Fibroblast of skin of right biceps (primary cell): ENCODE measurements around the gene TRMT112.
A peak's percentile ranks its signal among the peaks of the same experiment; 100 is the strongest.

Experiments used
- DNase-seq: peaks from one replicate; pipeline ENCODE4 v3.0.0-alpha.2; 2013

The TRMT112 gene

DNA sequence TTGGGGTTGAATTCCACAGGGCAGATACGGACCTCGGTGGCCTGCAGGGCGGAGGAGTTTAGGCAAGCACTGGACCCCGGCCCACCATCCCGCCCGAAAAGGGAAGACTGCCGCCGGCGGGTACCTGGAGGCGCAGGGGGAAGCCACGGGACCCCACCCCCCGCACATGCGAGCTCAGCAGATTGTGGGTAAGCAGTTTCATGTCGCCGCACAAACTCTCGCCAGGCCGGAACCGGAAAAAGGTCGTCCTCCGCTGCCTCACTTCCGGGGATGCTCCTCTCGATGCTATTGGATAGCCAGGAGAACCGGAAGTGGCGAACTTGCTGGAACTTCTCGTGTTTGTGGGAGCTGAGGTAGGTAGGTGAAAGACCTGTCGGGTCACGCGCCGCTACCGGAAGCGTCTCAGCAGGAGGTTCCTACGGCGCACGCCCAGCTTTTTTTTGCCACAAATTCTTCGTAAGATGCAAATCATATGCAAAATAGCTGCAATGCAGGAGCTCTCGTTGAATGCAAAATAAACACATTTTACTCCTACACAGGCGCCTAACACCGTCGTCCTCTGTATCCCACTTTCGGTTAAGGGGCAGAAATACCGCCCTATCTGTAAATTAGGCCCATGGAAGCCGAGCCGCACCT is at the start of gene TRMT112:
Gene TRMT112, minus strand, starts transcription at position 235 of the 636 bp plus-strand sequence. Its CDS starts 33 bp downstream, at position 202.
- peak; percentile 97 for DNase-seq

DNA sequence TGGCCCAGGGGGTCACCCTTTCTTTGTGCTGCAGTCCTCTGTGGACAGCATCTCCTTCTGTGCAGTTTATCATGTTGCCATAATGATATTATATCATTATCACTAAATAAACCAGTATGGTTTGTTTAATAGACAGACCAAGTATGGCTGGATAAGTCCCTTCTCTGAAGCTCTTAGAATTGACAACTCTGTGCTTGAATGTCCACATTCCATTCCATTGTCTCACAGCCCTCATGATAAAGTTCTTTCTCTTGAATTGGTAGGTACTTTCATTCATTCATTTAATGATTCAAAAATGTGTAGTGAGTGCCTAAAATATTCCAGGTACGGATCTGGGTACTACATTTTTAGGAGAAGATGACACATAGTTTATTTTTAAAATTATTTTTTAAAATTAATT is 49.4 kb upstream of the TRMT112 start:
- peak; percentile 23 for DNase-seq

DNA sequence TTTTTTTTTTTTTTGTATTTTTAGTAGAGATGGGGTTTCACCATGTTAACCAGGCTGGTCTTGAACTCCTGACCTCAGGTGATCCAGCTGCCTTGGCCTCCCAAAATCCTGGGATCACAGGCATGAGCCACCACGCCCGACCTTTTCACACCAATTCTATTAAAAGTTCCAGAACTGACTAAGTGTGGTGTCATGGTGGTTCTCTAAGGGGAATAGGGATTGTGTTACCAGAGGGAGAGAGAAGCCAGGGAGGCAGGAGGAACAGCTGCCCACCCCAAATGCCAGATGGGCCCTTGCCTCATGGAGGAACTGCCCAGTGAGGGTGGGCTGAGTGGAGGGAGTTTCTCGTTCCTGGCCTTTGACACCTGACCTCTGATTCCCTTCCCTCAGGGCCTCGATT is 47.6 kb upstream of the TRMT112 start:
- DNase-seq, result no peak

DNA sequence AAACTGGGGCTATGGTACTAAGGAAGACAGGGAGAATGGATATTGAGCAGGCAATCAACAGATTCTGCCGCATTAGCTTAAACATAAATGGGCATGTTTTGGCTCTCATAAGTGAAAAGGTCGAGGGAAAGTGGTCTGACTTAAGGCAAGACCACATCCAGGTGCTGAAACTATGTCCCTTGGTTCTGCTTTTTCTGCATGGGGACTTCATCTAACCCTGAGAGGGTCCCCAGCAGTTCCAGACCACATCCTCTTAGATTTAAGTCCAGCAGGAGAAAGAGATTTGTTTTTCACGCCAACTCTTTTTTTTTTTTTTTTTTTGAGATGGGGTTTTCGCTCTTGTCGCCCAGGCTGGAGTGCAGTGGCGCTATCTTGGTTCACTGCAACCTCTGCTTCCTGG is 47.1 kb upstream of the TRMT112 start:
- no peak for DNase-seq

DNA sequence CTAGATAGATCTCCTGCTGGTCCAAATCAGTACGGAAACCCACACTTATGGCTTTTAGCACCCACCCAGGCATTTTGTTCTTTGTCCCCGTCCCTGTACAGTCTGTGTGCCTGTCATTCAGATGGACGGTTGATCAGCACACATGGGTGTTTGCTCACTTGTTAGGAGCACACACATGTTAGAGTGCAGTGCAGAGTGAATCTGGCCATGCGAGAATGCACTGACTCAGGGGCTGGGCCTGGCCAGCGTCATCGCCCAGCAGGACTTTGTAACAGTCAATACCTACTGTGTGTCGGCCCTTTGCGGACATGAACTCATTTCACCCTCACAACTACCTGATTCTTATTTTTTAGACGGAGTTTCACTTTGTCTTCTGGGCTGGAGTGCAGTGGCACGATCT is 45.0 kb upstream of the TRMT112 start:
- no peak for DNase-seq

DNA sequence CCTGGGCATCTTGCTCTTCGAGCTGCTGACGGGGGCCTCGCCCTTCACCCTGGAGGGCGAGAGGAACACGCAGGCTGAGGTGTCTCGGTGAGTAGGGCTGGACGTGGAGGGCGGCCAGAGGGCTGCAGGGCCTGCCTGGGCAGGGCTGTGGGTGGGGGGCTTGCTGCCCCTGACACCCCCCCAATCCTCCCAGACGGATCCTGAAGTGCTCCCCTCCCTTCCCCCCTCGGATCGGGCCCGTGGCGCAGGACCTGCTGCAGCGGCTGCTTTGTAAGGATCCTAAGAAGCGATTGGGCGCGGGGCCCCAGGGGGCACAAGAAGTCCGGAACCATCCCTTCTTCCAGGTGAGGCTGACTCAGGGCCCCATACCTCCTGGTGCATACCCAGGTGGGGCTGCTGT is 44.3 kb upstream of the TRMT112 start:
- DNase-seq, result no peak

DNA sequence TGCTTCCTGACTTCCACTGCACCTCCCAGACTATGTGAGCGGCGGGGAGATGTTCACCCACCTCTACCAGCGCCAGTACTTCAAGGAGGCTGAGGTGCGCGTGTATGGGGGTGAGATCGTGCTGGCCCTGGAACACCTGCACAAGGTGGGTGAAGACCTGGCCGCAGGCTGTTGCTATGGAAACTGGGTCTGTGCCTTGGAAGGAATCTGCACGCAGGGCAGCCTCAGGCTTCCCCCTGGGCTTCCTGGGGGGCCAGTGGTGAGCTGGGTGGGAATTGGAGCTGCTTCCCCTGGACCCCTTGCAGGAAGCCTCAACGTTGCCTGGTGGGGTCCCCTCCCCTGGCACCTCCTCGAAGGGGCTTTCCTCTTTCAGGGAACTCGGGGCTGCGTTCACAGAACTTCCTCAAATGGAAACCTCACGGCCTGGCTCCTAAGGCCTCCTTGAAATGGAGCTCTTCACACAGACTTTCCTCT is 43.1 kb upstream of the TRMT112 start:
- DNase-seq, result no peak

DNA sequence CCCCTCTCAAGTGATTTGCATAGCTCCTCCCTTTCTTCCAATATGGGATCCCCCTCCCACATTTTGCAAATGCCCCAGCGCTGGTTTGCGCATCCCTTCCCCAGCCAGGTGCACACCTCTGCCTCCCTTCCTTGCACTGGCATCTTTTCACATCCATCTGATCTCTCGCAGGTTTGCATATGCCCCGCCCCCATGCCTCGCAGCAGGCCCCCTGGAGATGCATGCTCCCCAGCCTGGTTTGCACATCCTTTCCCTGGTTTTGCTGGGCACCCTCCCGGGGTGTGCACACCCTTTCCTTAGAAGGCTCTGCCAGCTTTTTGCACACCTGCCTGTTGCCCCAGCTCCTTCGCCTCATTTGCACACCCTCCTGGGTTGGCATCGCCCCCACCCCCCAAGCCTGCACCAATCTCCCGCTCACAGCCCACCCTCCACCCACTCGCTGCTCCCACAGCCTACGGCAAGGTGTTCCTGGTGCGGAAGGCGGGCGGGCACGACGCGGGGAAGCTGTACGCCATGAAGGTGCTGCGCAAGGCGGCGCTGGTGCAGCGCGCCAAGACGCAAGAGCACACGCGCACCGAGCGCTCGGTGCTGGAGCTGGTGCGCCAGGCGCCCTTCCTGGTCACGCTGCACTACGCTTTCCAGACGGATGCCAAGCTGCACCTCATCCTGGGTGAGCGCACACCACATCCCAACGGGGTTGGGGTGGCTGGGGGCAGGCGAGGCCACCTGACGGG is 42.5 kb upstream of the TRMT112 start:
- DNase-seq, result no peak

DNA sequence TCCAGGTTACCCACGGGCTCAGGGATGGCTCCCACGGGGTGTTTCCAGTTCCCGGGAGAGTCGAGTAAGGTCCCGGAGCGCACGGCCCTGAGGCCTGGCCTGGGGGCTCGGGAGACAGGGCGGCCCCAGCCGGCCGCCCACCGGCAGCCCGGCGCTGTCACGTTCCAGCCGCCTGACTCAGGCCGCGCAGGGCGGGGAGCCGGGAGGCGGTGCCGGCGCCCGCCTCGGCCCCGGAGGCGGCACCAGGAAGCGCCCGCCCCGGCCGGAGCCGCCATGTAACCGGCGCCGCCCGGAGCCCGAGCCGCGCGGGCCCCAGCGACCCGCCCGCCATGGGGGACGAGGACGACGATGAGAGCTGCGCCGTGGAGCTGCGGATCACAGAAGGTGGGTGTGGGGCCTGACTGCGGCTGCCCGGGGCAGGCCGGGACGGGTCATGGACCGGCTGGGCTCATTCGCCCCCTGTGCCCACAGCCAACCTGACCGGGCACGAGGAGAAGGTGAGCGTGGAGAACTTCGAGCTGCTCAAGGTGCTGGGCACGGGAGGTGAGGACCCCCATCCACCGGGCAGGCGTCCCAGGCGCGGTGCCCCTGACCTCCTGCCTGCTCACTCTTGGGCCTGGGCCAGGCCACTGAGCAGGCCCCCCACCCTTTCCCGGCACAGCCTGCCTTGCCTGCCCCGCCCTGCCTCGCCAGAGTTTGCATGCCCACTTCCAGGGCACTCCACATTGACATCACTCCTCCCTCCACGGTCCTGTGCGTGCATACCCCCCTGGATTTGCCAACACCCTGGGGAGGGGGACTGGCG is 41.8 kb upstream of the TRMT112 start, which contains the start of gene RPS6KA4:
Gene RPS6KA4, plus strand, starts transcription at position 256 of the 805 bp plus-strand sequence. Its CDS starts 74 bp downstream, at position 330.
- DNase-seq, result peak; percentile 77

DNA sequence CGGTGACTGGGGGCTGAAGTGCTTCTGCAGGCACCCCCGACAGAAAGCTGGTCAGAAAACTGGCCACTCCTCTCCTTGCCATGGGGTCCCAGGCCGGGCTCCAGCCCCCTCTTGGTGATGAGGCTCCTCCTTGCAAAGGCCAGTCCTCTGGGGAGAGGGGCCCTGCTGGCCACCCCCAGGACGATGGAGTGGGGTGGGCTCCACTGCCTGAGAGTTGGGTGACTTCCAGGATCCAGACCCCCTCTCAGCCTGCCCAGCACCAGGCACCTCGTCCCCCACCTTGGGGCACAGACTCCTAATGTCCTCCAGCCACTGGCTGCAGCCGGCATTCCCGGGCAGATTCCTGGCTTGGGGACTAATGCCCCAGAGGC is 41.2 kb upstream of the TRMT112 start:
- no peak for DNase-seq

DNA sequence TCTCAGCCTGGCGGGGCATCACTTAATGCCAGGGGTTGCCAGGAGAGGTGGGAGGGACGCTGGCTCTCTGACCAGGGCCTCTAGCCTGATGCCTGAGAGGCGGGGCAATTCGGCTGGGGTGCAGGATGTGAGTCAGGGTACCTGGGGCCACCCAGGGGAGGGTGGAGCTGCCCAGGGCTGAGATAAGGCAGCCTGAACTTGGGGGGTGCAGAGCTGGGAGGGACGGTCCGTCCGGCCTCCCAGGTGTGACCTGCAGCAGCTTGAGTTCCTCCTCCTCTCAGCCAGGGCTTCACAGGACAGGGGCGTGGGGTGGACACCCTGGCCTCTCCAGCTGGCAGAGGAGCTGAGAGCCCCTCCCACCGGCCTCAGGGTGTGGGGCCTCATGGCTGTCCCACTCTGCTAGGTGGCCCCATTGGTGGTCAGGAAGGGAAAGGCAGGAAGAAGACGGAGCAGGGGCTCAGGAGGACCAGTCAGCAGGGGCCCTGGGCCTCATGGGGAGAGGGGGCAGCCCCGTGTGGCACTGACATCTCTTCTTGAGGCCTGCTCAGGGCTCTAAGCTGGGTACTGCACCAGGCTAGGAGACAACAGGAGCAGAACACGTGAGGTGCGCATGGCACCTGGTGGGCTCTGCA is 40.7 kb upstream of the TRMT112 start:
- peak; percentile 24 for DNase-seq

DNA sequence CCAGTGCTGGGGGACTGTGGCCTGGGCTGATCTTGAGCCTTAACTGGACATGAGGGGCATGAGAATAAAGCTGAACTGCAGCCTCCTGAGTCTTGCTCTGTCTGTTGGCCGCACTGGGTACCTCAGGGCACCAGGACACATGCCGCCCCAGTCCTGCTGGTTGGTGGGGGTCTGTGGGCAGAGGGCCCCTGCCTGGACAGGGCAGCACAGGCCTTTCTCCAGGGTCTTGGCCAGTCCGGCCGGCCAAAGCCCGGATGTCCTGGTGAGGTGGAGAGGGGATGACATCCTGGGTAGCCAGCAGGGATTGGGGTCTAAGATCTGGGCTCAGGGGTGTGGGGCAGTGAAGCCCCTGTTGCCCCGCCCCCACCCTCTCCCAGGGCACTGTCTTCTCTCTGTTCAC is 40.1 kb upstream of the TRMT112 start:
- no peak for DNase-seq

DNA sequence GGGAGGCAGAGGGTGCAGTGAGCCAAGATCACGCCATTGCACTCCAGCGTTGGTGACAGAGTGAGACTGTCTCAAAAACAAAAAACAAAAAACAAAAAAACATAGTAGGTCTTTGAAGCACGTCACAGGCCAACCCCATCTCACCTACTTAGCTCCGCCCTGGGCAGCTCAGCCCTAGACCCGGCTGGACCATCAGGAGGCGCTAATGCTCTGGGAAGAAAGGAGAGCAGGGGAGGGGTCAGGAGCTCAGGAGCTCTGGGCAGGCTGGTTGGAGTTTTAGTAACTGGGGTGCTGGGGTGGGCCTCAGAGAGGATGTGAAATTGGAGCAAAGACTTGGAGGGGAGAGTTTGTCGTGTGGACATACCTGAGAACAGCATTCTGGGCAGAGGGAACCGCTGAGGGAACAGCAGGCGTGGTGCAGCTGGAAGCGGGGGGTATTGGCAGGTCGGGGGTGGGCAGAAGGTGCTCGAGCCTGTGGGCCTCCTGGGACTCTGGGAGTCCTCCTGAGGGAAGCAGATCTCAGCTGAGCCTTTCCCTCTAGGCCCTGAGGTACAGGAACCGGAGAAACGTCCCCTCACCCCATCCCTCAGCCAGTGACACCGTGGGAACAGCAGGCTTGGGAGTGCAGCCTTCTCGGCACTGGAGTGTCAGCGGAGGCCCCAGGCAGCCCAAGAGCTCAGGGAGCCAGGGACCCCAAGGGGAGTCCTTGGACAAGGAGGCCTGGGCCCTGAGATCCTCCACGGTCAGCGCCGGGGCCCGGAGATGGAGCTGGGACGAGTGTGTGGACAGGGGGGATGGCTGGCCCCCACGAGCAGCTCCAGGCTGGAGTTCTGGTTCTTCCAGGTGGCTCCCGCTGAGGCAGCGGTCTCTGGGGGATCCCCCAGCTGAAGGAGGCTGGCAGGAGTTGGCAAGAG is 39.4 kb upstream of the TRMT112 start:
- peak; percentile 52 for DNase-seq

DNA sequence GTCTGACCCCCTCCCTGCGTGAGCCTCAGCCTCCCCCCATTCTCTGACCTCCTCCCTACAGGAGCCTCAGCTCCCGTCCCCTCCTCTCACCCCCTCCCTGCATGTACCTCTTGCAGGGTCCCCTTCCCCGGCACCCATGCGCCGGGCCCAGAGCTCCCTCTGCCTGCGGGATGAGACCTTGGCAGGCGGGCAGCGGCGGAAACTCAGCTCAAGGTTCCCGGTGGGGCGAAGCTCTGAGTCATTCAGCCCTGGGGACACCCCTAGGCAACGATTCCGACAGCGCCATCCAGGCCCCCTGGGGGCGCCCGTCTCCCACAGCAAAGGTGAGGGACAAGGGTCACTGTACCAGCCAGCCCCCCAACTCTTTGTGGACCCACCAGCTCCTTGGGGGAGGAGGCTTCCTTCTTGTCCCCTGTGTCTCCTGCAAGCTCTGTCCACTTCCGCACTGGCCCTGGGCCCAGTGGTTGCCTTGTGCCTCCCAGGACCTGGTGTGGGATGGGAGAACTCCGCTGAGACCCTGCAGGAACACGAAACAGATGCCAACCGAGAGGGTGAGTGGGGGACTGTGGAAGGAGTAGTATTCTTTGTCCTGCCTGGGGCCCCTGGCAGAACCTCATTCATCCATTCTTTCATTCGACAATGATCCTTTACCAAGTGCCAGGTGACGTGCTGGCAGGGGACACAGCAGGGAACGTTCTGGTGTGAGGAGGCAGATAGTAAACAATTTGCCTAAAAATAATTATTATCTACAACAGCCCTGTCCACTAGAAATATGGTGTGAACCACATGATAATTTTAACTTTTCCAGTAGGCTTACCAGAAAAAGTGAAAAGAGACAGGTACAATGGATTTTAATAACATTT is 38.0 kb upstream of the TRMT112 start:
- DNase-seq, result peak; percentile 85

DNA sequence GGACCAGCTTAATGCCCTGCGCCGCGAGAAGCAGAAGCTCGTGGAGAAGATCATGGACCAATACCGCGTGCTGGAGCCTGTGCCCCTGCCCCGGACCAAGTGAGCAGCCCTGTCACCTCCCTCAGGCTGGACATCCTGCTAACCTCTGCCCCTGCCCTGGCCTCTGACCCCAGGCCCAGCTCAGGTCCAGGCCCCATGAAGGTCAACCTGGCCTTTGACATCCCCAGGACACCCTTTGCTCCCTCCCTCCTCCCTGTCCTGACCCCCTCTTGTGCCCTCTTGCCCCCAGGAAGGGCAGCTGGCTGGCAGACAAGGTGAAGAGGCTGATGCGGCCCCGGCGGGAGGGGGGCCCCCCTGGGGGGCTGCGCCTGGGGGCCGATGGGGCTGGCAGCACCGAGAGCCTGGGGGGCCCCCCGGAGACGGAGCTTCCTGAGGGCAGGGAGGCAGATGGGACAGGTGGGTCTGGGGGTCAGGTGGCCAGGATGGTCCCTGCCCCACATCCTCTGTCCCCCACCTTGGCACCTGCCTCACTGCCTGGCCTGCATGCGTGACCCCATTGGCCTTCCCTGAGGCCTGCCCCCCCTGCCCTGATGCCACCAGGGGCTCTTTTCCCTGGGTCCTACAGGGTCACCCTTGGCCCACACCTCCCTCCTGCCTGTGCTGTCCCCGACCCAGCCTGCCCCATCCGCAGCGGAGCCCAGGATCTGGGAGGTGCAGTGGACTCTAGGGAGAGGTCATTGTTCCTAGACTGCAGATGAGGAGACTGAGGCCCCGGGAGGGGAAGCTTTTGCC is 36.6 kb upstream of the TRMT112 start:
- DNase-seq, result no peak

DNA sequence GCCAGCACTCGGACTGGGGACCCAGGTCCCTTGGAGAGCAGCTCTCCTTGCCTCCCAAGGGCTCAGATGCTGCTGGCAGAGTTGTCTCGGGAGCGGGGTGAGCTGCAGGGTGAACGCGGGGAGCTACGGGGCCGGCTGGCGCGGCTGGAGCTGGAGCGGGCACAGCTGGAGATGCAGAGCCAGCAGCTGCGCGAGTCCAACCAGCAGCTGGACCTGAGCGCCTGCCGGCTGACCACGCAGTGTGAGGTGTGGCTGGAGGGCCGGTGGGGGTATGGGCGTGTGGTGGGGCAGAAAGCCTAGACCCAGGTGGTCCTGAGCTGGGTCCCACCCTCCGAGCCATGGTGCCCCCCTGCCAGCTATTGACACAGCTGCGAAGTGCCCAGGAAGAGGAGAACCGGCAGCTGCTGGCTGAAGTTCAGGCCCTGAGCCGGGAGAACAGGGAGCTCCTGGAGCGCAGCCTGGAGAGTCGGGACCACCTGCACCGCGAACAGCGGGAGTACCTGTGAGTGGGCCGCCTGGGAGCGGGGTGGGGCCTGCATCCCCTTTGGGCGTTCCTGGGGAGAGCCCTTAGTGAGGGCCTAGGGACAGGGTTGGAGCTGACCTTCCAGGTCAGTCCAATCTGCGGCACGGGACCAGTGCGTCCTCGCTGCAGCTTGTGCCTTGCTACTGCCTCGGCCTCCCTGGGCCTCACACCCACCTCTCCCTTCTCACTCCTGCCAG is 35.8 kb upstream of the TRMT112 start:
- DNase-seq, result no peak

DNA sequence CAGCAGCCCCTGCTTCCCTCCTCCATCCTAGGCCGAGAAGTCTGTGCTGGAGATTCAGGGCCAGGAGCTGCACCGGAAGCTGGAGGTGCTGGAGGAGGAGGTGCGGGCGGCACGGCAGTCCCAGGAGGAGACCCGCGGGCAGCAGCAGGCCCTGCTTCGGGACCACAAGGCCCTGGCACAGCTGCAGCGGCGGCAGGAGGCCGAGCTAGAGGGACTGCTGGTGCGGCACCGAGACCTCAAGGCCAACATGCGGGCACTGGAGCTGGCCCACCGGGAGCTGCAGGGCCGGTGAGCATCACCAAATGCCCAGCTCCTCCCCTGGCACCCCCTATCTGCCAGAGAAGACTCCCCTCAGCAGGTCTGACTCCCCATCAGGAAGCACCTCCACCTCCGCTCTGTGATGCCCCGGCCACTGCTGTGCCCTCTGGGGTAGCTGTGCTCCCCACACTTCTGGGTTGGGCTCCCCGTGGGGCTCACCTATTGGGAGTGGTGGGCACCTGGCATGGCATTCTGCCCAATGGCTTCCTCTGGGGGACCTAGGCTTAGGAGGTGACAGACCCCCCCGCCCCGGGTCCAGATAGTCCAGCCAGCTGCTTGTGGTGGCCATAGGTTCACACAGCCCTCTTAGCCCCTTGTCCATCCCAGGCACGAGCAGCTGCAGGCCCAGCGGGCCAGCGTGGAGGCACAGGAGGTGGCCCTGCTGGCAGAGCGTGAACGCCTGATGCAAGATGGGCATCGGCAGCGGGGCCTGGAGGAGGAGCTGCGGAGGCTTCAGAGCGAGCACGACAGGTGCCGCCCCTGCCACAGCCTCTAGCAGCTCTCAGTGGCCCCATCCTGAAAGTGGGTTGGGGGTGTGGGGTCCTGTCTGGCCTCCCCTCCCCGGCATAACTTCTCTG is 35.0 kb upstream of the TRMT112 start:
- DNase-seq, result no peak

DNA sequence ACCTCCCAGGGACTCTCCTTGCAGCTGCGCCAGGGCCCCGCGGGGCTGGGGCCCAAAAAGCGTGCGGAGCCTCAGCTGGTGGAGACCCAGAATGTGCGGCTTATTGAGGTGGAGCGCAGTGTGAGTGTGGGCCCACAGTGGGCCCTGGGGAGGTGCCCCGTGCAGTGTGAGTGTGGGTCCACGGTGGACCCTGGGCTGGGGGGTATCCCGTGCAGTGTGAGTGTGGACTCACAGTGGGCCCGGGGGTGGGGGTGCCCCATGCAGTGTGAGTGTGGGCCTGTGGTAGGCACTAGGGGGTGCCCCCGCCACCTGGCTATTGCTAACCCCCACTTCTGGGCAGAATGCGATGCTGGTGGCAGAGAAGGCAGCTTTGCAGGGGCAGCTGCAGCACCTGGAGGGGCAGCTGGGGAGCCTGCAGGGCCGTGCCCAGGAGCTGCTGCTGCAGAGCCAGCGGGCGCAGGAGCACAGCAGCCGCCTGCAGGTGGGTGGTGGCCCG is 33.8 kb upstream of the TRMT112 start:
- DNase-seq, result no peak
